ENCODE measurements around the gene ESYT3. TPM values are rescaled to one million over a fixed set of nuclear protein-coding genes. Genes with fewer than 3 reads are reported as not detected.

The ESYT3 gene
- total and polyA plus RNA-seq, 2 of the 8 experiments (the other 6 are each of a cell fraction or from before 2014, with no cell fraction given) = 4.4 to 7.3 TPM

GRCh38 chr3:138417559-138417982 is 16.8 kb upstream of the ESYT3 start:
- Histone ChIP-seq H3K4me2 (ENCODE audit: insufficient read depth in 1 of 2, low read depth in 2 of 2, low read length in 2 of 2) (no peak overlapping the region), H3K9ac (replicated peaks in 1 of 4; ENCODE audit: extremely low read depth in 1 of 4, low read depth in 3 of 4, low read length in 3 of 4) (no peak overlapping the region; a peak in 1 of 7 replicates), H2AK5ac (ENCODE audit: low read depth, low read length) (no peak overlapping the region), H4K91ac (replicated peaks; ENCODE audit: insufficient read length, low read length) (peak overlapping the region; percentile 25), H3K4me3 (ENCODE audit: extremely low read depth in 1 of 4, insufficient read depth in 2 of 4, low read depth in 3 of 4, low read length in 4 of 4) (no peak overlapping the region), H2BK15ac (ENCODE audit: low read length) (no peak overlapping the region), H3K27ac (ENCODE audit: low read depth, low read length) (no peak overlapping the region), H3K23ac (ENCODE audit: insufficient read length) (no peak overlapping the region), H3K79me2 (ENCODE audit: control insufficient read depth in 1 of 2, insufficient read depth in 2 of 2, low read length in 2 of 2) (no peaks in the 10 kb centered on the region), H3K79me1 (ENCODE audit: low read depth, low read length) (no peaks in the 10 kb centered on the region), H3K9me3 (ENCODE audit: insufficient read depth in 2 of 2, low read depth in 1 of 2, low read length in 1 of 2) (peaks cover 2 to 4% of the 10 kb centered on the region in 2 experiments; a peak in 2 of 4 replicates), H2AFZ (ENCODE audit: low read length) (peak overlapping the region; percentile 83), H4K5ac (ENCODE audit: insufficient read length, low read depth, low read length) (no peak overlapping the region), H2BK120ac (replicated peaks; ENCODE audit: low read depth, low read length) (no peak overlapping the region), H4K8ac (ENCODE audit: extremely low read depth, insufficient read depth, low read length) (no peak overlapping the region), H3K14ac (ENCODE audit: insufficient read length) (no peak overlapping the region), H3K56ac (replicated peaks; ENCODE audit: insufficient read length, low read depth, low read length) (no peak overlapping the region), H3K23me2 (ENCODE audit: low read depth, low read length) (no peaks in the 10 kb centered on the region), H2BK5ac (ENCODE audit: low read depth, low read length) (no peak overlapping the region), H3K4ac (replicated peaks; ENCODE audit: insufficient read length, low read depth, low read length) (no peak overlapping the region), H3K36me3 (ENCODE audit: control insufficient read depth in 2 of 4, insufficient read depth in 4 of 4, low read length in 3 of 4) (no peaks in the 10 kb centered on the region), H2BK12ac (ENCODE audit: low read depth, low read length) (no peak overlapping the region), H2BK20ac (ENCODE audit: low read length) (no peak overlapping the region), H3K18ac (ENCODE audit: extremely low read depth, low read length) (peak overlapping the region; percentile 62; the same call in 1 of the 2 replicates), H3K4me1 (replicated peaks in 1 of 4; ENCODE audit: control insufficient read depth in 3 of 4, insufficient read depth in 4 of 4, low read length in 3 of 4) (peaks cover 0 to 3% (median 1%) of the 10 kb centered on the region in 4 experiments; a peak in 4 of 7 replicates), H4K20me1 (replicated peaks in 1 of 2; ENCODE audit: control insufficient read depth in 1 of 2, insufficient read depth in 2 of 2, low read length in 2 of 2) (no peaks in the 10 kb centered on the region), H3K27me3 (replicated peaks in 1 of 4; ENCODE audit: control insufficient read depth in 3 of 4, extremely low read depth in 1 of 4, insufficient read depth in 3 of 4, low read length in 3 of 4) (no peaks in the 10 kb centered on the region)
- 22% methylated on average over 7 of the region's 7 CpGs; no CpG with 5 or more reads in 1 of the 2 experiments for WGBS, 2 experiments (ENCODE audit: extremely low coverage in 1 of 2, insufficient coverage in 1 of 2, insufficient read length in 1 of 2, insufficient replicate concordance in 2 of 2, low coverage in 1 of 2, low lambda C conversion rate in 2 of 2, missing lambda C conversion rate in 1 of 2)
- TF ChIP-seq CTCF (IDR thresholded peaks at IDR 0.05; ENCODE audit: control extremely low read depth in 1 of 3, insufficient read depth in 1 of 3, low read depth in 1 of 3, low read length in 3 of 3) (peak; percentile 97 to 99 (median 99)), YY1 (IDR thresholded peaks at IDR 0.05; ENCODE audit: low read depth, low read length) (0 out of 2 replicates have a peak, but pooled peaks have one; percentile 10), TCF12 (IDR thresholded peaks at IDR 0.05; ENCODE audit: low read depth, low read length) (0 out of 2 replicates have a peak, but pooled peaks have one; percentile 38), PHF8 (conservative IDR thresholded peaks at IDR 0.05; ENCODE audit: low read depth, low read length) (no peak), ATF2 (IDR thresholded peaks at IDR 0.05; ENCODE audit: low read length) (no peak), RAD21 (IDR thresholded peaks at IDR 0.05 in 1 of 2, conservative IDR thresholded peaks at IDR 0.05 in 1 of 2; ENCODE audit: low read depth in 2 of 2, low read length in 2 of 2) (peak; percentile 88 to 90), SIN3A (conservative IDR thresholded peaks at IDR 0.05 in 1 of 2, IDR thresholded peaks at IDR 0.05 in 1 of 2; ENCODE audit: low read depth in 1 of 2, low read length in 2 of 2) (0 out of 4 replicates have a peak, but pooled peaks of 1 of the 2 experiments have one; percentile 46)
- CTCF ChIA-PET (ENCODE audit: partially characterized antibody) = interaction anchor here (0.6 to 4.0 kb wide), 55 partner anchors 9 to 533 kb away, joined by 3 to 37 read pairs (median 4); partner anchors contain the start of genes ARMC8, CEP70 and ESYT3
- peak; percentile 81 for FAIRE-seq
- peak; percentile 79 to 93 for DNase-seq (ENCODE audit: low read depth in 1 of 2, low spot score in 2 of 2)
- POLR2A ChIA-PET (ENCODE audit: partially characterized antibody) = interaction anchor here (0.7 to 2.0 kb wide), 6 partner anchors 12 to 519 kb away, joined by 3 to 8 read pairs (median 4); partner anchors contain the start of genes ARMC8, ESYT3 and MRAS

Data from H1 (cell line).